ENCODE data around the gene VSTM2L. TPM values are rescaled to one million over a fixed set of nuclear protein-coding genes. Genes with fewer than 3 reads are reported as not detected.

VSTM2L gene
- total and polyA plus RNA-seq, 2 of the 13 experiments (the other 11 are each of a cell fraction or from before 2014, with no cell fraction given), result not detected

DNA sequence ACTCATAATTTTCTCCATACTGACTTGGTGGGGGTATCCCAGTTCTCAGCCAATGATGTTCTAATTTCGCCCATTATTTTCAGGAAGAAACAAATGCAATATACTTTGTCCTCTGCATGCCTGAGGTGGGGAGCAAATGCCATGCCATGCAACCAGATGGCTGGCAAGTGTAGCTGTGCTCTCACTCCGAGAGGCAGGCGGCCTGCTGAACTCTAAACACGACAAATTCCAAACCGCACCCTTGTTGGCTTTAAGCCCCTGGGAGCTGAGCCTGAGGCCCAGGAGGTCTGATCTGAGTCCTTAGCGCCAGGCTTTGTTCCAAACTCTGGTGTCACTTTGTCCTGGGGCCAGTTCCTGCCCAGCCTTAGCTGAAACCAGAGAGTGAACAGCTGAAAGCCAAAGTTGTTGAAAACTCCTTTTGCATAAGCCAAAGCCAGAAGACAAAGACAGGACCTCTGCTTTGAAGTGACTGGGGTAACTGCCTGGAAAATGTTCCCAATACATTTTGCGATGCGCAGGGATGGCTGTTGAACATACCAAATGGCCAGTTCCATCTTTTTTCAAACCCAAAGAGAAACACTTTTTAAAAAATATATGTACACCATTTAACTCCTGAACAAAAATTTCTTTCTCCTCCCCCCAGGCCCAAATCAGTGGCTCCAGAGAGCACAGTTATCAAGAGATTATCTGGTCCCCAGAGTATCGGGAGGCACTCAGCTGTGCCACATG, 84.1 kb downstream of the VSTM2L start:
- Histone ChIP-seq H3K27me3 (ENCODE audit: control insufficient read depth in 1 of 2, insufficient read depth in 2 of 2, low read length in 2 of 2) (no peaks in the 10 kb centered on the region), H2AFZ (ENCODE audit: low read length) (no peak overlapping the region), H3K79me2 (ENCODE audit: insufficient read depth, low read length) (no peaks in the 10 kb centered on the region), H4K20me1 (ENCODE audit: insufficient read depth, low read length) (no peaks in the 10 kb centered on the region), H3K4me2 (ENCODE audit: low read depth, low read length) (peak overlapping the region; percentile 61), H3K4me3 (replicated peaks in 1 of 3; ENCODE audit: insufficient read depth in 1 of 3, low read depth in 2 of 3, low read length in 3 of 3) (peak overlapping the region in 1 of 3 experiments; percentile 4; a peak in 1 of 6 replicates), H3K9me3 (ENCODE audit: low read length) (no peaks in the 10 kb centered on the region), H3K36me3 (replicated peaks in 1 of 2; ENCODE audit: control insufficient read depth in 1 of 2, insufficient read depth in 2 of 2, low read length in 2 of 2) (peaks cover 10 to 39% of the 10 kb centered on the region in 2 experiments), H3K27ac (ENCODE audit: extremely low read length, insufficient read depth, low read length) (peak overlapping the region; percentile 62), H3K4me1 (ENCODE audit: insufficient read depth, low read length) (peaks cover 76% of the 10 kb centered on the region), H3K9ac (ENCODE audit: insufficient read depth, low read depth, low read length) (peak overlapping the region; percentile 35)
- DNase-seq (ENCODE audit: low spot score), result peak; percentile 80
- intact Hi-C loops (cut with micrococcal nuclease; ENCODE audit: unreplicated experiment), result no loop called here
- POLR2A ChIA-PET, result interaction anchor here (0.6 to 1.3 kb wide), 5 partner anchors 46 to 808 kb away, joined by 3 to 5 read pairs (median 3); partner anchors contain the start of genes CTNNBL1, SNHG17 and TTI1
- 35% methylated on average over 9 of the region's 9 CpGs for WGBS (ENCODE audit: low lambda C conversion rate)
- CTCF ChIA-PET (ENCODE audit: low intra/inter-chr PET ratio, low total read pairs), result no interaction called here
- in situ Hi-C loops (cut with HindIII; ENCODE audit: extremely low pct_ligation_motif_present, low pct_unique_long_range_greater_than_20kb), result no loop called here
- FAIRE-seq, result peak; percentile 80
- BruUV-seq (replicated peaks), result no TSS peak
- peak; percentile 68 for ATAC-seq
- TF ChIP-seq ZNF530 (CRISPR knock-in tag; IDR thresholded peaks at IDR 0.05; ENCODE audit: low read depth), result no peak
- no peak for TF ChIP-seq POLR2AphosphoS2 (IDR thresholded peaks at IDR 0.05; ENCODE audit: low read depth, low read length)
- TF ChIP-seq ZNF703 (CRISPR knock-in tag; IDR thresholded peaks at IDR 0.05; ENCODE audit: borderline replicate concordance), result no peak
- TF ChIP-seq, protein P1, sequence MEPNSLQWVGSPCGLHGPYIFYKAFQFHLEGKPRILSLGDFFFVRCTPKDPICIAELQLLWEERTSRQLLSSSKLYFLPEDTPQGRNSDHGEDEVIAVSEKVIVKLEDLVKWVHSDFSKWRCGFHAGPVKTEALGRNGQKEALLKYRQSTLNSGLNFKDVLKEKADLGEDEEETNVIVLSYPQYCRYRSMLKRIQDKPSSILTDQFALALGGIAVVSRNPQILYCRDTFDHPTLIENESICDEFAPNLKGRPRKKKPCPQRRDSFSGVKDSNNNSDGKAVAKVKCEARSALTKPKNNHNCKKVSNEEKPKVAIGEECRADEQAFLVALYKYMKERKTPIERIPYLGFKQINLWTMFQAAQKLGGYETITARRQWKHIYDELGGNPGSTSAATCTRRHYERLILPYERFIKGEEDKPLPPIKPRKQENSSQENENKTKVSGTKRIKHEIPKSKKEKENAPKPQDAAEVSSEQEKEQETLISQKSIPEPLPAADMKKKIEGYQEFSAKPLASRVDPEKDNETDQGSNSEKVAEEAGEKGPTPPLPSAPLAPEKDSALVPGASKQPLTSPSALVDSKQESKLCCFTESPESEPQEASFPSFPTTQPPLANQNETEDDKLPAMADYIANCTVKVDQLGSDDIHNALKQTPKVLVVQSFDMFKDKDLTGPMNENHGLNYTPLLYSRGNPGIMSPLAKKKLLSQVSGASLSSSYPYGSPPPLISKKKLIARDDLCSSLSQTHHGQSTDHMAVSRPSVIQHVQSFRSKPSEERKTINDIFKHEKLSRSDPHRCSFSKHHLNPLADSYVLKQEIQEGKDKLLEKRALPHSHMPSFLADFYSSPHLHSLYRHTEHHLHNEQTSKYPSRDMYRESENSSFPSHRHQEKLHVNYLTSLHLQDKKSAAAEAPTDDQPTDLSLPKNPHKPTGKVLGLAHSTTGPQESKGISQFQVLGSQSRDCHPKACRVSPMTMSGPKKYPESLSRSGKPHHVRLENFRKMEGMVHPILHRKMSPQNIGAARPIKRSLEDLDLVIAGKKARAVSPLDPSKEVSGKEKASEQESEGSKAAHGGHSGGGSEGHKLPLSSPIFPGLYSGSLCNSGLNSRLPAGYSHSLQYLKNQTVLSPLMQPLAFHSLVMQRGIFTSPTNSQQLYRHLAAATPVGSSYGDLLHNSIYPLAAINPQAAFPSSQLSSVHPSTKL (CRISPR knock-in tag; IDR thresholded peaks at IDR 0.05), result no peak
- no peak for TF ChIP-seq ZNF672 (CRISPR knock-in tag; IDR thresholded peaks at IDR 0.05)
- peak; percentile 50; the same call in 1 of the 2 replicates for TF ChIP-seq ZNF768 (CRISPR knock-in tag; IDR thresholded peaks at IDR 0.05)
- TF ChIP-seq ZBTB8A (CRISPR knock-in tag; IDR thresholded peaks at IDR 0.05; ENCODE audit: borderline replicate concordance, low read depth), result no peak
- TF ChIP-seq POLR2G (IDR thresholded peaks at IDR 0.05; ENCODE audit: low read depth, low read length), result 0 out of 2 replicates have a peak, but pooled peaks have one; percentile 43
- TF ChIP-seq LBX2 (CRISPR knock-in tag; IDR thresholded peaks at IDR 0.05; ENCODE audit: borderline replicate concordance), result no peak
- 0 out of 2 replicates have a peak, but pooled peaks have one; percentile 26 for TF ChIP-seq ZNF180 (CRISPR knock-in tag; IDR thresholded peaks at IDR 0.05; ENCODE audit: borderline replicate concordance, low read depth)
- 0 out of 2 replicates have a peak, but pooled peaks have one; percentile 25 for TF ChIP-seq ZNF501 (CRISPR knock-in tag; IDR thresholded peaks at IDR 0.05)
- no peak for TF ChIP-seq HOXA9 (CRISPR knock-in tag; IDR thresholded peaks at IDR 0.05; ENCODE audit: borderline replicate concordance)
- 0 out of 2 replicates have a peak, but pooled peaks have one; percentile 32 for TF ChIP-seq CBX5 (CRISPR knock-in tag; IDR thresholded peaks at IDR 0.05; ENCODE audit: borderline replicate concordance)
- TF ChIP-seq SKIL (CRISPR knock-in tag; IDR thresholded peaks at IDR 0.05; ENCODE audit: borderline replicate concordance), result no peak
- TF ChIP-seq FOXO1 (CRISPR knock-in tag; IDR thresholded peaks at IDR 0.05), result peak; percentile 51; the same call in 1 of the 2 replicates
- TF ChIP-seq ZNF781 (CRISPR knock-in tag; IDR thresholded peaks at IDR 0.05; ENCODE audit: borderline replicate concordance, not compliant biosample characterization), result peak; percentile 20

All from HepG2 (cell line).